Thoracic aorta (tissue), 2 donors: ENCODE data around the gene SEMA3G. TPM values are rescaled to one million over a fixed set of nuclear protein-coding genes. Genes with fewer than 3 reads are reported as not detected.

Experiments
- ATAC-seq: fragments of 150-250 bp; one replicate; pipeline ENCODE4 v1.8.0; 2017; ENCODE audit warnings: low read depth; ENCODE audit not compliant: insufficient number of reproducible peaks, low FRiP score
- DNase-seq: peaks from one replicate; pipeline ENCODE4 v3.0.0-alpha.2; 2020; ENCODE audit warnings: low spot score
- H3K27ac ChIP-seq, 2 donors: fragments of 200-600 bp; sonication (generic); 1 replicate in 1 of 2; 2 replicates in 1 of 2; pipeline ENCODE4 v1.5.1; 2016; ENCODE audit warnings: mild to moderate bottlenecking in 2 of 2, moderate library complexity in 2 of 2
- H3K27me3 ChIP-seq: fragments of 200-600 bp; sonication (generic); replicated peaks from 2 replicates; pipeline ENCODE4 v1.6.0; 2016; ENCODE audit warnings: mild to moderate bottlenecking; ENCODE audit not compliant: insufficient read depth
- H3K36me3 ChIP-seq: fragments of 200-600 bp; sonication (generic); one replicate; pipeline ENCODE4 v1.5.1; 2016
- H3K4me1 ChIP-seq, 2 donors: fragments of 200-600 bp; sonication (generic); 1 replicate in 1 of 2; 2 replicates in 1 of 2; pipeline versions ENCODE4 v1.5.1 to v1.6.0; 2016; ENCODE audit warnings: low read depth in 2 of 2, mild to moderate bottlenecking in 1 of 2; ENCODE audit not compliant: control insufficient read depth in 1 of 2
- H3K4me3 ChIP-seq: fragments of 200-600 bp; sonication (generic); 2 replicates; pipeline ENCODE4 v1.5.1; 2016; ENCODE audit warnings: mild to moderate bottlenecking
- H3K9me3 ChIP-seq: fragments of 200-600 bp; sonication (generic); 2 replicates; pipeline ENCODE4 v1.5.1; 2016
- total RNA-seq, 2 donors: library from RNA; depleted of rRNA; stranded (reverse); fragments of >200 nt; gene quantifications; one replicate each; pipeline versions ENCODE4 v1.1.0 to v1.2.3, GENCODE V29; 2016
- TF ChIP-seq, protein P1 (sequence below): fragments of 200-600 bp; sonication (generic); IDR thresholded peaks from one replicate; pipeline ENCODE4 v1.5.1; 2019; ENCODE audit warnings: antibody characterized with exemption

The SEMA3G gene
- total RNA-seq, 2 donors from 2014 or later: 16.8 to 18.1 TPM

DNA sequence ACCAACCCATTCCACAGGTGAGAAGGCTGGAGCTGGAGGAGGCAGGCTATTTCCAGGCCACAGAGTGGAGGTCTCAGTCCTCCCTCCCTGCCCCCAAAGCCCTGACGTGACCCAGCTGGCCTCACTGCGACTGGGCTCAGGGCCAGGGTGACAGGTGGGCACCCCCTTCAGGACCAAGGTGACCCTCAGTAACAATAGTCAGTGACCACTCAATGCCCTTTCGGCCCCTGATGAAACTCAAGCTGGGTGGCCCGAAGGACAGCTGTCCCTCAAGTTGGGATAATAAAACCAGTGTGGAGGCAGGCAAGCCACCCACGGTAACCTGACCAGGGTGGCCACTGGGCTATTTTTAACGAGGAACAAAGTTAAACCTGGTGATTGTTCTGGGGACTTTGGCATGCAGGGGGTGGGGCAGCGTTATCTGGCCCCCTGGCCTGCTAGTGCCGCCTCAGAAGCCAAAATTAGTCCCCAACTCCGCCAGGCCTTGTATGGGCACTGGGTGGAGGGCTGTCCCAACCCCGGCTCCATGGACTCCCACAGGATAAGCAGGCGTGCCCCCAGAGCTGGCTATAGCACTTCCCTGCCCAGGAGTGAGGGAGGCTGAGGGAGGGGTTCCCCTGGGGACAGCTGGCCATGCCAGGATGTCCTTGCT is 7.8 kb upstream of the SEMA3G start:
- no peak for ATAC-seq
- no peak overlapping the region for H3K27ac ChIP-seq

DNA sequence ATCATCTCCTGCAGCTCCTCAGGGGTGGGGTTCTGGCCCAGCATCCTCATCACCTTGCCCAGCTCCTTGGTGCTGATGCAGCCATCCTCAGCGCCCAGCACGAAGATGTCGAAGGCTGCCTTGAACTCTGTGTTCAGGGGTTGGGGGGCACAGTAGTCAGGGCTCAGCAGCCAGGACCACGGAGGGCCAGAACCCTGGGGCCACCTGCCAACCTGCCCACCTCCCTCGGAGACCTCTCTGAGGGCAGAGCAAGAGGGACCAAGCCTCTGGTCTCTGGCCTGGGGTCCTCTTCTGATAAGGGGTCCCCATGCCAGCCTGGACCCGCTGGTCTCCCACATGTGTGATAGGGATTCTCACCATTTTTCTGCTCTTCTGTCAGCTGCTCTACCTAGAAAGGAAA is 7.2 kb upstream of the SEMA3G start:
- ATAC-seq (no peak), DNase-seq (no peak)
- no peak overlapping the region for H3K4me3 ChIP-seq
- H3K27ac ChIP-seq: no peak overlapping the region
- H3K36me3 ChIP-seq: no peaks in the 10 kb centered on the region
- H3K27me3 ChIP-seq: no peaks in the 10 kb centered on the region
- no peaks in the 10 kb centered on the region for H3K9me3 ChIP-seq
- H3K4me1 ChIP-seq: peaks cover 16 to 27% of the 10 kb centered on the region in 2 donors
- TF ChIP-seq, protein P1, sequence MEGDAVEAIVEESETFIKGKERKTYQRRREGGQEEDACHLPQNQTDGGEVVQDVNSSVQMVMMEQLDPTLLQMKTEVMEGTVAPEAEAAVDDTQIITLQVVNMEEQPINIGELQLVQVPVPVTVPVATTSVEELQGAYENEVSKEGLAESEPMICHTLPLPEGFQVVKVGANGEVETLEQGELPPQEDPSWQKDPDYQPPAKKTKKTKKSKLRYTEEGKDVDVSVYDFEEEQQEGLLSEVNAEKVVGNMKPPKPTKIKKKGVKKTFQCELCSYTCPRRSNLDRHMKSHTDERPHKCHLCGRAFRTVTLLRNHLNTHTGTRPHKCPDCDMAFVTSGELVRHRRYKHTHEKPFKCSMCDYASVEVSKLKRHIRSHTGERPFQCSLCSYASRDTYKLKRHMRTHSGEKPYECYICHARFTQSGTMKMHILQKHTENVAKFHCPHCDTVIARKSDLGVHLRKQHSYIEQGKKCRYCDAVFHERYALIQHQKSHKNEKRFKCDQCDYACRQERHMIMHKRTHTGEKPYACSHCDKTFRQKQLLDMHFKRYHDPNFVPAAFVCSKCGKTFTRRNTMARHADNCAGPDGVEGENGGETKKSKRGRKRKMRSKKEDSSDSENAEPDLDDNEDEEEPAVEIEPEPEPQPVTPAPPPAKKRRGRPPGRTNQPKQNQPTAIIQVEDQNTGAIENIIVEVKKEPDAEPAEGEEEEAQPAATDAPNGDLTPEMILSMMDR: no peak

More for the DNA sequence above, 7.8 kb upstream of the SEMA3G start:
- Histone ChIP-seq H3K4me3 (no peak overlapping the region), H3K4me1 (peaks cover 16 to 33% of the 10 kb centered on the region in 2 donors), H3K36me3 (peaks cover under 1% of the 10 kb centered on the region), H3K9me3 (no peaks in the 10 kb centered on the region), H3K27me3 (no peaks in the 10 kb centered on the region)
- TF ChIP-seq, protein P1: no peak
- DNase-seq: no peak

DNA sequence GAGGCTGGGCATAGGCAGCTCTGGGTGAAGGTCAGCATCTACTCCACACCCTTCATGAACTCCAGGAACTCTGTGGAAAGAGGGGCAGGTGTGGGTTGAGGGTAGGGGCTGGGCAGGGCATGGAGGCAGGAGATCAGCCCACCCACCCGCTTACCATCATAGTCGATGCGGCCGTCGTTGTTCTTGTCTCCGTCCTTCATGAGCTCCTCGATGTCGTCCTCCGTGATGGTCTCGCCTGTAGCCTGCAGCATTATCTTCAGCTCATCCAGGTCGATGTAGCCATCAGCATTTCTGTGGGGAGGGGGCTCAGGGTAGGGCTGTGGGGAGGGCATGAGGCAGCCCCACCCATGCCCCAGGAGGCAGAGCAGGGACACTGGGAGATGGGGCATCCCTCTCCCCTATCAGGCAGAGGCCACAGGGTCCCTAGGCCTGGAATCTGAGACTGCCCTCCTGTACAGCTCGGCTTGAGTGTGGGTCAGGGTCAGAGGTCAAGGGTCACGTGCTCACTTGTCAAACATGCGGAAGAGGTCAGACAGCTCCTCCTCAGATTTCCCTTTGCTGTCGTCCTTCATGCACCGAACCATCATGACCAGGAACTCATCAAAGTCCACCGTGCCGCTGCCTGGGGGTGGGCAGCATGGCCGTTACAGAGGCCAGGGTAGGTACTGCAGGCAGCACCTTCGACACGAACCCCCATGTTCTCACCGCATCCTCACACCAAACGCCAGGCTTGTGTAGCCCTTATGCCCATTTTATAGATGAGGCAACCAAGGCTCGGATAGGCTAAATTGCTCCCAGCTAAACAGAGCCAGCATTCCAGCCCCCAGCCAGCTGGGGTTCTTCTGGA is 6.6 kb upstream of the SEMA3G start:
- TF ChIP-seq, protein P1: no peak
- Histone ChIP-seq H3K27me3 (no peaks in the 10 kb centered on the region), H3K4me3 (no peak overlapping the region), H3K27ac (no peak overlapping the region), H3K9me3 (no peaks in the 10 kb centered on the region), H3K36me3 (no peaks in the 10 kb centered on the region), H3K4me1 (peaks cover 11 to 20% of the 10 kb centered on the region in 2 donors)
- no peak for DNase-seq
- no peak for ATAC-seq

DNA sequence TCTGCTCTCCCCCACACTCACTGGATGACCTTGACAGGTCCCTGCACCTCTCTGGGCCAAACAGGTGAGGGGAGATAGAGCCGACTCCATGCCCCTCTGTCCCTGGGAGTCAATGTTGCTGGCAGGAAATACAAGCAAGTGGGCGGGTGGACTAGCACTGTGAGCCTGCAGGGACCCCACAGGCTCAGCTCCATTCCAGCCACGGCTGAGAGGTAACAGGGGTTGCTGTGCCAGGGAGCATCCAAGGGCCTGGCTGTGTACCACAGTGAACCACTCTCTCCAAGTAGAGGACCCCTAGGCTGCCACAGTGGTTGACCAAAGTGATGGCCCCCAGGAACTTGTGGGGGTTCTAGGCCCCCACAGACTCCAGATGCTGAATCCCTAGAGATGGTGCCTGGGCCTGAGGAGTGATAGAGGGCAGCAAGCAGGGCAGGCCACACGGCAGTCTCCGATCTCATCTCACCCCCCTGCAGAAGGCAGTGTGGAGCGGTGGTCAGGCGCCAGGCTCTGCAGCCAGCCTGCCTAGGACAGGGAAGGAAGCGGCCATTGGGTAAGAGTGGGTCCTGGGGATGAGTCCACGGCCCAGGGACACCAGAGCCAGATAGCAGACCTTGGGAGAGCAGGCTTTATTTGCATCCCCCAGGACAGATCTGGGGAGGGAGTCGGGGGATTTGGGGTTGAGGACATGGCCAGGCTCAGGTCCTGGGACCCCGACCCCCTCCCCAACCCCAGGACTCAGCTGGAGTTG is 5.8 kb upstream of the SEMA3G start:
- Histone ChIP-seq H3K27ac (no peak overlapping the region), H3K27me3 (no peaks in the 10 kb centered on the region), H3K36me3 (no peaks in the 10 kb centered on the region), H3K4me3 (no peak overlapping the region), H3K9me3 (no peaks in the 10 kb centered on the region), H3K4me1 (peaks cover 11 to 19% of the 10 kb centered on the region in 2 donors)
- ATAC-seq (no peak), DNase-seq (no peak)
- TF ChIP-seq, protein P1: no peak
